ENCODE measurements around the gene PPP3R1.

DNA sequence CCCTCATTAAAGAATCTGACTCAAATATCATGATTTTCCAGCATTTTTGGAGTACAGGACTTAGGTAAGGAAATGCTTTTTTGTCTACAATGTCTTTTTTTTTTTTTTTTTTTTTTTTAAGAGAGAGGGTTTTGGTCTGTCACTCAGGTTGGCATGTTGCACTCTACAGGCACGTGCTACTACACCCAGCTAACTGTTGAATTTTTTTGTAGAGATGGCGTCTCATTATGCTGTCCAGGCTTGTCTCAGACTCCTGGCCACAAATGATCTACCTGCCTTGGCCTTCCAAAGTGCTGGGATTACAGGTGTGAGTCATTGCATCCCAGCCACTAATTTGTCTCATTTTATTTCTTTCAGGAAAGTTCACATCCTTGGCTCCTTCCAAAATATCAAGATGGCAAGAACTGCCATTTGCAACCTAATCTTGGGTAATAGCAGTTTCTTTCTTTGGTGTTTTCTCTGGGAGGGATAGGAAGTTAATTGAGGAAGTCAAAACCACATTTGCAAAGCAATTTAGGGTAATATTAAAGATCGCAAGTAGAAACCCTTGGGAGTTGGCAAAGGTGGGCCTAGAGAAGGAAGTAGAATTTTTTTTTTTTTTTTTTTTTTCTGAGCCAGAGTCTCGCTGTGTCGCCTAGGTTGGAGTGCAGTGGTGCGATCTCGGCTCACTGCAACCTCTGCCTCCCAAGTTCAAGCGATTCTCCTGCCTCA is 79.2 kb downstream of the PPP3R1 start:
- TF ChIP-seq, protein P1, sequence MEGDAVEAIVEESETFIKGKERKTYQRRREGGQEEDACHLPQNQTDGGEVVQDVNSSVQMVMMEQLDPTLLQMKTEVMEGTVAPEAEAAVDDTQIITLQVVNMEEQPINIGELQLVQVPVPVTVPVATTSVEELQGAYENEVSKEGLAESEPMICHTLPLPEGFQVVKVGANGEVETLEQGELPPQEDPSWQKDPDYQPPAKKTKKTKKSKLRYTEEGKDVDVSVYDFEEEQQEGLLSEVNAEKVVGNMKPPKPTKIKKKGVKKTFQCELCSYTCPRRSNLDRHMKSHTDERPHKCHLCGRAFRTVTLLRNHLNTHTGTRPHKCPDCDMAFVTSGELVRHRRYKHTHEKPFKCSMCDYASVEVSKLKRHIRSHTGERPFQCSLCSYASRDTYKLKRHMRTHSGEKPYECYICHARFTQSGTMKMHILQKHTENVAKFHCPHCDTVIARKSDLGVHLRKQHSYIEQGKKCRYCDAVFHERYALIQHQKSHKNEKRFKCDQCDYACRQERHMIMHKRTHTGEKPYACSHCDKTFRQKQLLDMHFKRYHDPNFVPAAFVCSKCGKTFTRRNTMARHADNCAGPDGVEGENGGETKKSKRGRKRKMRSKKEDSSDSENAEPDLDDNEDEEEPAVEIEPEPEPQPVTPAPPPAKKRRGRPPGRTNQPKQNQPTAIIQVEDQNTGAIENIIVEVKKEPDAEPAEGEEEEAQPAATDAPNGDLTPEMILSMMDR (IDR thresholded peaks at IDR 0.05): no peak
- TF ChIP-seq POLR2A (IDR thresholded peaks at IDR 0.05): no peak

Data from esophagus squamous epithelium (tissue), 4 donors.